ENCODE data around the gene EIF4G3. TPM values are rescaled to one million over a fixed set of nuclear protein-coding genes. Genes with fewer than 3 reads are reported as not detected.
"Not testable (repeated sequence)": the region's sequence is repeated elsewhere in the genome, so short reads cannot be mapped to it uniquely, and the experiment has no call there.

The EIF4G3 gene
- total RNA-seq, 1 donor: 23.0 TPM

- H3K27me3 ChIP-seq (ENCODE audit: insufficient read depth, low read length): no peaks in the 10 kb centered on the region
- no peaks in the 10 kb centered on the region for H3K9me3 ChIP-seq (ENCODE audit: low read depth, low read length)
- no peak overlapping the region for H3K4me3 ChIP-seq (ENCODE audit: low read length)
- peaks cover 8% of the 10 kb centered on the region for H3K4me1 ChIP-seq (ENCODE audit: insufficient read depth, low read length)
Measured at GRCh38 chr1:20949871-20950590, 226.7 kb downstream of the EIF4G3 start.

DNA sequence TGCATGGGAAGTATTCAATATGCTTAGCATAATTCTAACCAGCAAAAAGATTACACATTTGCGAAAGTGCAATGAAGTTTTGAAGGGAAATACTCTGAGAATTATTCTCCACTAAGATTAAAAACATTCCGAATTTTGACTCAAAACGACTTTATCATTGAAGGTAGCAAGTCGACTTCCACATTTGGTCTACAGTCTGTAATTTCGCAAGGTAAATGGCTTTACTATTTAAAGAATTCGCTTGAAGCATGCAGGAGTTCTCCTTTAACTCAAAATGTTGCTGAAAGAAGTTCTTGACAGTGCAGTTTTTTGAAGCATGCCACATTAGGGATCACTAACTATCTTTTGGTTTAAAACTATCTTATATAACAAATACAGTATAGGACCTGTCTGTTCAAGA is 228.6 kb downstream of the EIF4G3 start:
- H3K9me3 ChIP-seq (ENCODE audit: low read depth, low read length): no peaks in the 10 kb centered on the region
- no peak overlapping the region for H3K4me3 ChIP-seq (ENCODE audit: low read length)
- H3K27me3 ChIP-seq (ENCODE audit: insufficient read depth, low read length): no peaks in the 10 kb centered on the region
- H3K4me1 ChIP-seq (ENCODE audit: insufficient read depth, low read length): peaks cover 8% of the 10 kb centered on the region

DNA sequence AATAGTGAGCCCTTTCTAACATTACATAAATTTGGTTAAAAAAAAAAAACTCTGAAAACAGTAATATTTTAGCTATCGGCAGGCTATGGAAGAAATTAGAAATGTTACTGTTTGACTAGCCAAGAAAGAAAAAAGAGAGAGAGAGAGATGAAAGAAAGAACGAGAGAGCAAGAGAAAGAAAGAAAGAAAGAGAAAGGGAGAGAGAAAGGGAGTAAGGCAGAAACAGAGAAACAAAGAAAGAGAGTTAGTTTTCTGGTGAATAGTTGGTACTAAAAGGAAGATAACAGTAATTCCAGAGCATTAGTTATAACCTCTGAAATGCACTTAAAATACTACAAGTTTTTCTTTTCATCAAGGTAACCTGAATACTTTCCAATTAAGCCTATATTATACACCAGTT is 229.3 kb downstream of the EIF4G3 start:
- Histone ChIP-seq H3K27me3 (ENCODE audit: insufficient read depth, low read length) (no peaks in the 10 kb centered on the region), H3K4me1 (ENCODE audit: insufficient read depth, low read length) (peaks cover 8% of the 10 kb centered on the region), H3K4me3 (ENCODE audit: low read length) (no peak overlapping the region), H3K9me3 (ENCODE audit: low read depth, low read length) (no peaks in the 10 kb centered on the region)

DNA sequence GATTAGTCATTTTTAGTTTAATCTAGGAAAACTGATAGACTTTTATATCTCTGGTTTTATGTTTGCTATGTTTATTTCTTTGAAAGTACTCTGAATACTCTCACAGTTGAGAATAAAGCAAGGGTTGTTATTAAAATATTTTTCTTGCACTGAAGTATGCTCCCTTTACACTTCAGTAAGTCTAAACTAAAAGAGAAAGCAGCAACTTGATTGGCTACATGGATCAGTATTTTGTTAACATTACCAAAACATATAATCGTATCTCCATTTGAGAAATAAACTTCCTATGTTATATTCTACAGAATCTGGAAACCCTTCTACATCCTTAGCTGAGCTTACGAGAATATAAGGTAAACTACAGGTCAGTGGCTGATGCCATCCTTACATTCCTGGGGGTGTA is 240.1 kb downstream of the EIF4G3 start:
- H3K4me1 ChIP-seq (ENCODE audit: insufficient read depth, low read length): peaks cover 14% of the 10 kb centered on the region
- no peak overlapping the region for H3K4me3 ChIP-seq (ENCODE audit: low read length)
- no peaks in the 10 kb centered on the region for H3K9me3 ChIP-seq (ENCODE audit: low read depth, low read length)
- no peaks in the 10 kb centered on the region for H3K27me3 ChIP-seq (ENCODE audit: insufficient read depth, low read length)

- Histone ChIP-seq H3K4me1 (ENCODE audit: insufficient read depth, low read length) (peaks cover 14% of the 10 kb centered on the region), H3K27me3 (ENCODE audit: insufficient read depth, low read length) (no peaks in the 10 kb centered on the region), H3K4me3 (ENCODE audit: low read length) (no peak overlapping the region), H3K9me3 (ENCODE audit: low read depth, low read length) (no peaks in the 10 kb centered on the region)
Measured at GRCh38 chr1:20936216-20936615, 240.5 kb downstream of the EIF4G3 start.

DNA sequence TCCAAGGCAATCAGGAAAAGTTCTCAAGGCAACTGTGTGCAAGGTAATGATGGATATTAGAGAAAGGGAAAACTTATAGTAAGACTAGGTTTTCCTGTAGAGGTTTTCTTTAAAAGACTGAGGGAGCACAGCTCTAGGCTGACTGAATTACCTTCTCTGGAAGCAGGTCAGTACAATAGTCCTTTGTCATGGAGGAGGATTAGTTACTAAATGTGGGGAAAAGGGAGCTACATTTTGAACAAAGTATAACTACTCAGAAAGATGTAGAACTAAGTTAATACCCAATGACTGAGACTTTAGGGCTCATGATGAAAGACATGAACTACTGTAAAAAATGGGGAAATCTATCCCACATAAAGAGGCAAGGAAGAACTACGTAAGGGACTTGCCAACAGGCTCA is 241.0 kb downstream of the EIF4G3 start:
- H3K4me1 ChIP-seq (ENCODE audit: insufficient read depth, low read length): peaks cover 14% of the 10 kb centered on the region
- H3K4me3 ChIP-seq (ENCODE audit: low read length): no peak overlapping the region
- no peaks in the 10 kb centered on the region for H3K9me3 ChIP-seq (ENCODE audit: low read depth, low read length)
- H3K27me3 ChIP-seq (ENCODE audit: insufficient read depth, low read length): no peaks in the 10 kb centered on the region

GRCh38 chr1:20932437-20932977 is 244.2 kb downstream of the EIF4G3 start:
- Histone ChIP-seq H3K27me3 (ENCODE audit: insufficient read depth, low read length) (no peaks in the 10 kb centered on the region), H3K9me3 (ENCODE audit: low read depth, low read length) (no peaks in the 10 kb centered on the region), H3K4me1 (ENCODE audit: insufficient read depth, low read length) (peaks cover 14% of the 10 kb centered on the region), H3K4me3 (ENCODE audit: low read length) (no peak overlapping the region)

GRCh38 chr1:20931930-20932436 is 244.7 kb downstream of the EIF4G3 start:
- Histone ChIP-seq H3K4me3 (ENCODE audit: low read length) (no peak overlapping the region), H3K9me3 (ENCODE audit: low read depth, low read length) (no peaks in the 10 kb centered on the region), H3K27me3 (ENCODE audit: insufficient read depth, low read length) (no peaks in the 10 kb centered on the region), H3K4me1 (ENCODE audit: insufficient read depth, low read length) (peaks cover 14% of the 10 kb centered on the region)

GRCh38 chr1:20930427-20930826 is 246.3 kb downstream of the EIF4G3 start:
- no peaks in the 10 kb centered on the region for H3K27me3 ChIP-seq (ENCODE audit: insufficient read depth, low read length)
- peaks cover 14% of the 10 kb centered on the region for H3K4me1 ChIP-seq (ENCODE audit: insufficient read depth, low read length)
- no peaks in the 10 kb centered on the region for H3K9me3 ChIP-seq (ENCODE audit: low read depth, low read length)

GRCh38 chr1:20928146-20928545 is 248.6 kb downstream of the EIF4G3 start:
- Histone ChIP-seq H3K4me1 (ENCODE audit: insufficient read depth, low read length) (peaks cover 9% of the 10 kb centered on the region), H3K27me3 (ENCODE audit: insufficient read depth, low read length) (no peaks in the 10 kb centered on the region), H3K9me3 (ENCODE audit: low read depth, low read length) (no peaks in the 10 kb centered on the region), H3K4me3 (ENCODE audit: low read length) (no peak overlapping the region)

More at GRCh38 chr1:20930427-20930826, 246.3 kb downstream of the EIF4G3 start:
- no peak overlapping the region for H3K4me3 ChIP-seq (ENCODE audit: low read length)

DNA sequence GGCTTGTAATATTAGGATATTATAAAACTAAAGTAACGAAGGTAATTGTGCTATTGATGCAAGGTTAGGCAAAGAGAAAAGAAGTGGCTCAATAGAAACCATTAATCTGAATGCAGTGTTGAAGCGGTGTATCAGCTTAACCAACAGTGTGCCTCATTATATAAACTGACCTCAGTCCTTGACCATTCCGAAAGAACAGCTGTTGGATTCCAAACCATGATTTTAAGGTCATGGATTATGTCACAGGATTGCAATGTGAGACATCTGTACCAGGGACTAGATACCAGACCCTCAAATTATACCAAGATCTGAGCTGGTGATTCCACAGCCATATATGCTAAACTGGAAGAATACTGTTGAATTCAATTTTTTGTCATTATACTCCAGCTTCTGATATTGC is 255.4 kb downstream of the EIF4G3 start:
- Histone ChIP-seq H3K4me1 (ENCODE audit: insufficient read depth, low read length) (no peaks in the 10 kb centered on the region), H3K27me3 (ENCODE audit: insufficient read depth, low read length) (no peaks in the 10 kb centered on the region), H3K9me3 (ENCODE audit: low read depth, low read length) (no peaks in the 10 kb centered on the region), H3K4me3 (ENCODE audit: low read length) (no peak overlapping the region)

- Histone ChIP-seq H3K4me1 (ENCODE audit: insufficient read depth, low read length) (no peaks in the 10 kb centered on the region), H3K27me3 (ENCODE audit: insufficient read depth, low read length) (no peaks in the 10 kb centered on the region), H3K9me3 (ENCODE audit: low read depth, low read length) (no peaks in the 10 kb centered on the region), H3K4me3 (ENCODE audit: low read length) (no peak overlapping the region)
Measured at GRCh38 chr1:20913242-20913641, 263.5 kb downstream of the EIF4G3 start.

GRCh38 chr1:20907526-20907925 is 269.2 kb downstream of the EIF4G3 start:
- not testable (repeated sequence) for H3K9me3 ChIP-seq (ENCODE audit: low read depth, low read length); H3K4me1 ChIP-seq (ENCODE audit: insufficient read depth, low read length); H3K4me3 ChIP-seq (ENCODE audit: low read length); H3K27me3 ChIP-seq (ENCODE audit: insufficient read depth, low read length)

- Histone ChIP-seq H3K9me3 (ENCODE audit: low read depth, low read length) (no peaks in the 10 kb centered on the region), H3K27me3 (ENCODE audit: insufficient read depth, low read length) (no peaks in the 10 kb centered on the region), H3K4me3 (ENCODE audit: low read length) (no peak overlapping the region), H3K4me1 (ENCODE audit: insufficient read depth, low read length) (no peaks in the 10 kb centered on the region)
Measured at GRCh38 chr1:20903437-20903836, 273.3 kb downstream of the EIF4G3 start.

DNA sequence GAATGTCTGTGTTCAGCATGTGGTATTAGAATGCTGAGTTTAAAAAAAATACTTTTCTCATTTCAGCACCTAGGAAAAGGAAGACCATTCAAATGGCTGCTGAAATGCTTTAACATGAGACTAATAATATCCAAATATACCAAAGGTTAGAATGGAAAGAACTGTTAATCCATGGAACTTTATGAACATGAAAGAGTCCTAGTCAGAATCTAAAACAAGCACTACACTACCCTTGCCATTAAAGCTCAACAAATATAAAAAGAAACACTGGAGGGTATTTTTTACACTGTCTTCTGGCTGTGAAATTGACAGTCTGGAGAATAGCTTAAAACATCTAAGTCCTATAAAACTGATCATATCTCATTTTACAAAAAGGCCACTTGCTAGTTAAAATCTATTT is 276.6 kb downstream of the EIF4G3 start:
- Histone ChIP-seq H3K9me3 (ENCODE audit: low read depth, low read length) (no peaks in the 10 kb centered on the region), H3K4me3 (ENCODE audit: low read length) (no peak overlapping the region), H3K4me1 (ENCODE audit: insufficient read depth, low read length) (no peaks in the 10 kb centered on the region), H3K27me3 (ENCODE audit: insufficient read depth, low read length) (no peaks in the 10 kb centered on the region)

All from mononuclear cell (primary cell).